A549 (cell line): ENCODE measurements around the gene GFER.

ENCODE experiments used
- EP300 ChIP-seq, 2 experiments: fragments of >200 bp; sonication (Bioruptor Twin); formaldehyde crosslinking; IDR thresholded peaks; 2 replicates in 1 of 2; 3 replicates in 1 of 2; pipeline ENCODE4 v1.6.1; 2016 to 2017
- HDAC2 ChIP-seq: fragments of 200-600 bp; sonication (generic); IDR thresholded peaks from 2 replicates; pipeline ENCODE4 v1.6.1; 2016
- MYC ChIP-seq: IDR thresholded peaks from 2 replicates; pipeline ENCODE4 v1.6.1; 2012; ENCODE audit warnings: mild to moderate bottlenecking, inconsistent platforms, low read length, improper control_type of control experiment, borderline replicate concordance
- NFE2L2 ChIP-seq: fragments of 150-350 bp; conservative IDR thresholded peaks from 2 replicates; pipeline ENCODE4 v1.6.1; 2014; ENCODE audit warnings: low read length
- NR3C1 ChIP-seq: fragments of >200 bp; sonication (Bioruptor Twin); formaldehyde crosslinking; IDR thresholded peaks from 3 replicates; pipeline ENCODE4 v1.6.1; 2017
- POLR2A ChIP-seq: IDR thresholded peaks from 2 replicates; pipeline ENCODE4 v1.6.1; 2012; ENCODE audit warnings: mild to moderate bottlenecking, low read length
- POLR2AphosphoS2 ChIP-seq: conservative IDR thresholded peaks from 2 replicates; pipeline ENCODE4 v1.6.1; 2012; ENCODE audit warnings: low read length, improper control_type of control experiment, inconsistent platforms
- RAD21 ChIP-seq, 2 experiments: fragments of >200 bp in 1 of 2; sonication (Bioruptor Twin) in 1 of 2; formaldehyde crosslinking in 1 of 2; IDR thresholded peaks in 1 of 2; conservative IDR thresholded peaks in 1 of 2; 2 replicates in 1 of 2; 3 replicates in 1 of 2; pipeline ENCODE4 v1.6.1; 2012 to 2018; ENCODE audit warnings: inconsistent platforms in 1 of 2
- USF2 ChIP-seq: fragments of 450-650 bp; IDR thresholded peaks from 2 replicates; pipeline ENCODE4 v1.6.1; 2014; ENCODE audit warnings: antibody characterized with exemption
- TF ChIP-seq, protein P1 (sequence below): fragments of >200 bp; sonication (Bioruptor Twin); formaldehyde crosslinking; IDR thresholded peaks from 3 replicates; pipeline ENCODE4 v1.5.1; 2016

DNA sequence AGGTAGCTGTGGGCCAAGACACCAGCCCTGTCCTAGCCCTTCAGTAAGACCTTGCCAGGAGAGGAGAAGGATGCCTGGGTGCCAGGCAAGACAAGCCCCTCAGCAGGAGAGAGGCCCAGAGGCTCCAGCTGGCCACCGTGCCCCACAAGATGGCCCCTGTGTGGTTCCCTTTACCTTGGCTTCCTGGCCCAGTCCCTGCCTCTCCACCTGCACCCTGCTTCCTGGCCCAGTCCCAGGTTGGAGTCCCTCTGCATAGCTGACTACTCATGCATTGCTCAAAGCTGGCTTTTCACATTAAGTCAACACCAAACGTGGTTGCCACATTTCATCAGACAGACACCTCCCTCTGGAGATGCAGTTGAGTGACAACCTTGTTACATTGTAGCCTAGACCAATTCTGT lies 9.7 kb downstream of the GFER start:
- TF ChIP-seq, protein P1, sequence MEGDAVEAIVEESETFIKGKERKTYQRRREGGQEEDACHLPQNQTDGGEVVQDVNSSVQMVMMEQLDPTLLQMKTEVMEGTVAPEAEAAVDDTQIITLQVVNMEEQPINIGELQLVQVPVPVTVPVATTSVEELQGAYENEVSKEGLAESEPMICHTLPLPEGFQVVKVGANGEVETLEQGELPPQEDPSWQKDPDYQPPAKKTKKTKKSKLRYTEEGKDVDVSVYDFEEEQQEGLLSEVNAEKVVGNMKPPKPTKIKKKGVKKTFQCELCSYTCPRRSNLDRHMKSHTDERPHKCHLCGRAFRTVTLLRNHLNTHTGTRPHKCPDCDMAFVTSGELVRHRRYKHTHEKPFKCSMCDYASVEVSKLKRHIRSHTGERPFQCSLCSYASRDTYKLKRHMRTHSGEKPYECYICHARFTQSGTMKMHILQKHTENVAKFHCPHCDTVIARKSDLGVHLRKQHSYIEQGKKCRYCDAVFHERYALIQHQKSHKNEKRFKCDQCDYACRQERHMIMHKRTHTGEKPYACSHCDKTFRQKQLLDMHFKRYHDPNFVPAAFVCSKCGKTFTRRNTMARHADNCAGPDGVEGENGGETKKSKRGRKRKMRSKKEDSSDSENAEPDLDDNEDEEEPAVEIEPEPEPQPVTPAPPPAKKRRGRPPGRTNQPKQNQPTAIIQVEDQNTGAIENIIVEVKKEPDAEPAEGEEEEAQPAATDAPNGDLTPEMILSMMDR, result no peak
- TF ChIP-seq NFE2L2, result no peak
- TF ChIP-seq POLR2A, result no peak
- no peak for TF ChIP-seq USF2
- no peak for TF ChIP-seq NR3C1
- no peak for TF ChIP-seq EP300 (IDR thresholded peaks at IDR 0.05)
- TF ChIP-seq POLR2AphosphoS2, result no peak
- no peak for TF ChIP-seq RAD21 (conservative IDR thresholded peaks at IDR 0.05 in 1 of 2, IDR thresholded peaks at IDR 0.05 in 1 of 2)
- no peak for TF ChIP-seq MYC
- TF ChIP-seq HDAC2, result no peak
